HL-60 (cell line): ENCODE measurements around the gene ARHGAP26.

Experiments used
- POLR2AphosphoS5 ChIP-seq: IDR thresholded peaks from 2 replicates; pipeline ENCODE4 v1.6.1; 2012; ENCODE audit warnings: low read depth
- SPI1 ChIP-seq: IDR thresholded peaks from 2 replicates; pipeline ENCODE4 v1.6.1; 2012; ENCODE audit warnings: low read depth, mild to moderate bottlenecking, borderline replicate concordance
- TF ChIP-seq, protein P1 (sequence below): IDR thresholded peaks from one replicate; pipeline ENCODE4 v1.5.1; 2011; ENCODE audit warnings: low read length, control low read depth, inconsistent platforms; ENCODE audit not compliant: insufficient read depth

DNA sequence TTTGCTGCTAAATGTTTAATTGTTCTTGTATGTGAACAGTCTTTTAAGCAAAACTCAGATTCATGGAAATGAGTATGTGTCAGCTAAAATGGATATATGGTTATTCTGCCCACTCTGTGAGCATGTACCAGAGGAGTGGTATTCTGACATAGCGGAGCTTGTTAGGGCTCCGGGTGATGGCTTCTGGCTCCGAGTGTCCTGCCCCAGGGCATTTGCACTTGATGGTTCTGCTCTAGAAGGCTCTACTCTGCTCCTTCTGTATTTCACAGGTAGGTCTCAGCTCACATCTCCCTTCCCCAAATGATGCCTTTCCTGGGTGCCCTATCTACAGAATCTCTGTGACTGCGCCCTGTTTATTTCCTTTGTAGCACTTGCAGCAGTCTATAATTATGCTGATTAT is 113.3 kb downstream of the ARHGAP26 start:
- TF ChIP-seq, protein P1, sequence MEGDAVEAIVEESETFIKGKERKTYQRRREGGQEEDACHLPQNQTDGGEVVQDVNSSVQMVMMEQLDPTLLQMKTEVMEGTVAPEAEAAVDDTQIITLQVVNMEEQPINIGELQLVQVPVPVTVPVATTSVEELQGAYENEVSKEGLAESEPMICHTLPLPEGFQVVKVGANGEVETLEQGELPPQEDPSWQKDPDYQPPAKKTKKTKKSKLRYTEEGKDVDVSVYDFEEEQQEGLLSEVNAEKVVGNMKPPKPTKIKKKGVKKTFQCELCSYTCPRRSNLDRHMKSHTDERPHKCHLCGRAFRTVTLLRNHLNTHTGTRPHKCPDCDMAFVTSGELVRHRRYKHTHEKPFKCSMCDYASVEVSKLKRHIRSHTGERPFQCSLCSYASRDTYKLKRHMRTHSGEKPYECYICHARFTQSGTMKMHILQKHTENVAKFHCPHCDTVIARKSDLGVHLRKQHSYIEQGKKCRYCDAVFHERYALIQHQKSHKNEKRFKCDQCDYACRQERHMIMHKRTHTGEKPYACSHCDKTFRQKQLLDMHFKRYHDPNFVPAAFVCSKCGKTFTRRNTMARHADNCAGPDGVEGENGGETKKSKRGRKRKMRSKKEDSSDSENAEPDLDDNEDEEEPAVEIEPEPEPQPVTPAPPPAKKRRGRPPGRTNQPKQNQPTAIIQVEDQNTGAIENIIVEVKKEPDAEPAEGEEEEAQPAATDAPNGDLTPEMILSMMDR = no peak
- TF ChIP-seq POLR2AphosphoS5 (no peak), SPI1 (no peak)
